NCI-H82 treated with DMSO at 0.1 percent for 48 hours (cell line): ENCODE results near the gene AK5.

Experiments
- DNase-seq: peaks from one replicate; lab custom pipeline; 2025; ENCODE audit not compliant: unreplicated experiment; lab: John Stamatoyannopoulos, UW

Gene AK5

DNA sequence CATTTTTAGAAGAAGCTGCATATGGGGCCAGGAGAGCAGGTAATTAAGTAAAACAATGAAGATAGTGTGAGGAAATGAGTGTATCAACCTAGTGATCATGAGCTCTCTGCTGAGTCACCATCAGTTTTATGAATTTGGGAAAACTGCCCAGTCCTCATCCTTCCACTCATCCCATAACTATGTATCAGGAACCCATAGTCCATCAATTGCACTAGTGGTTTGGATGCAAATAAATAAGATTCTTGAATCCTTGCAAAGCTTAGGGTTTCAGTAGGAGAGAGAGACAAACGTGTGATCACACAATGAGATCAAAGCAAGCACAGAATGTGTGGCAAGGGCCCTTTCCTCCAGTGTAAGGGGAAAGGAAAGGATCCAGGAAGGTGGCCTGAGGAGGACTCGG is 255.0 kb downstream of the AK5 start:
- DNase-seq = no peak

DNA sequence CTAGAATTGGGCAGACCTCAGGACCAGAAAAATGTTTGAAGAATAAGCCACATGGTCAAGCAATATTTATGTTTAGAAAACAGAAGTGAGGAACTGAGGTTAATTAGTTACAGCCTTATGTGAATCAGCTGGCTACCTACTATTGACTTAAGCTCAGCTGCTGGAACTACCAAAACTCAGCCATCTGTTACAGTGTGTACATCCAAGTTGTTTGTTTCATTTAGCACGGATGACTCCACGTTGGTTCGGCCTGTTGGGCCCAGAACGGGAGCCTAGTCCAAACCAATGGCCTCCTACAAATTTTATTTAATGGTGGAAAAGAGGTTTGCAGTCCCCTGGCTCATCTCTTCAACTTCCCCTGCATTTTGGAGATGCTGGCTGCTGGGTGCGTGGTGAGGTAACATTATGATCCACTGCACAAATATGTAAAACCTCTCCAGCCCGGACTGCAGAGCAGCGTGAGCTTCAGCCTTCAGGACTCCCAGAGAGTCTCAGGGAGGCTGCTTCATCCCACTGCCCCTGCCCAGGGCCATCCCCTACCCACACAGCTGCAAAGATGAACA is 257.2 kb downstream of the AK5 start:
- peak; percentile 52 for DNase-seq

DNA sequence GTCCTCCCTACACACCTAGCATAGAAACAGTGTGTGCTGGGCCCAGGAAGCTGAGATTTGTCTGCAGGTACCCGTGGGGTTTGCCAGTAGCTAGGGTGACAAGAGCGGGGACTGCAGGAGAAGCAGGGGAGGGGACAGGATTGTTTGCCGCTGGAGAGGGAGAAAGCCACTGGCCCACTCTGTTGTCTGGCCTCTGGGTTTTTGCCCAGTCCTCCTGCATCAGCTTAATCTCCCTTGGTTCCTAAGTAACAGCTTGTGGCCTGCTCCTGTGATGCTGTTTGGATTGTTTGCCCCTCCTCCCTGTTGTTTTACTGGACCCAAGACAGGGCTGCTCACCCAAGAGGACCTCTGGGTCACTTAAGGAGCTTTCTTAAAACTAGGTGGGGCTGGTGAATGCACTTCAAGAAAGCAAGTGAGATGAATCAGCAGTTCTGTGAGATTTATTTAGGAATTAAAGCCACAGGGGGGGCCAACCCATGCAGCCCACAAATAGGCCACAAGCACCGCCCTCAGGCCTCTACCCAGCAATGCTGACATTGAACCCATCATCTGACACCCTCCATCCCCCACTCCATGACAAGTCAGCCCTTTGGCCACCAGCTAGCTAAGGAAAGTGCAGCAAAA is 257.8 kb downstream of the AK5 start:
- DNase-seq = peak; percentile 94

DNA sequence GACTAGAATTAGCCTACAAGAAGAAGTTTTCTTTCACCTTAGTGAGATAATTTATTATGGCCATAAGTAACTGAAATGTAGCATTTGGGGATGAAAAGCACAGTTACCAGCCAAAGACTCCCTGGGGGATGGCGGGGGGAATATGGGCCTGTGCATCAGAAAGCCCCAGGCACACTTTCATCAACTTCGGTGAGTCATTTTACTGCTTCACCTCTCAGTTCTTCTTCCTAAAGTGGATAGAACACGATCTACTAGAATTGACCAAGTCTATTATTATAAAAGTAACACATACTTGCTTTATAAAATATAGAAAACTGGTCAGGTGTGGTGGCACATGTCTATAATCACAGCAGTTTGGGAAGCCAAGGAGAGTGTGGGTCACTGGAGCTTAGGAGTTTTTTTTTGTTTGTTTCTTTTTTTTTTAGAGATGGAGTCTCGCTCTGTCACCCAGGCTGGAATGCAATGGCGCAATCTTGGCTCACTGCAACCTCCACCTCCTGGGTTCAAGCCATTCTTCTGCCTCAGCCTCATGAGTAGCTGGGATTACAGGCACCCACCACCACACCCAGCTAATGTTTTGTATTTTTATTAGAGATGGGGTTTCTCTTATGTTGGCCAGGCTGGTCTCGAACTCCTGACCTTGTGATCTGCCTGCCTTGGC is 258.8 kb downstream of the AK5 start:
- DNase-seq = no peak

DNA sequence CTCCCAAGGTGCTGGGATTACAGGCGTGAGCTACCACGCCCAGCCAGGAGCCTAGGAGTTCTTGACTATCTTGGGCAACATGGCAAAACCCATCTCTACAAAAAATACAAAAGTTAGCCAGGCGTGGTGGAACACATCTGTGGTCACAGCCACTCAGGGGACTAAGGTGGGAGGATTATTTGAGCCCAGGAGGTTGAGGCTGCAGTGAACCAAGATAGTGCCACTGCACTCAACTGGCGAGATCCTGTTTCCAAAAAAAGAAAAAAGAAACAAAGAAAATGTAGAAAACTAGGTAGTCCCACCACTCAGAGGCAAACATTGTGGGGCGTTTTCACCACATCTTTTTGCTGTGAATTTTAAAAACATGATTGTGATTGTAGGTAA is 259.3 kb downstream of the AK5 start:
- DNase-seq = no peak

DNA sequence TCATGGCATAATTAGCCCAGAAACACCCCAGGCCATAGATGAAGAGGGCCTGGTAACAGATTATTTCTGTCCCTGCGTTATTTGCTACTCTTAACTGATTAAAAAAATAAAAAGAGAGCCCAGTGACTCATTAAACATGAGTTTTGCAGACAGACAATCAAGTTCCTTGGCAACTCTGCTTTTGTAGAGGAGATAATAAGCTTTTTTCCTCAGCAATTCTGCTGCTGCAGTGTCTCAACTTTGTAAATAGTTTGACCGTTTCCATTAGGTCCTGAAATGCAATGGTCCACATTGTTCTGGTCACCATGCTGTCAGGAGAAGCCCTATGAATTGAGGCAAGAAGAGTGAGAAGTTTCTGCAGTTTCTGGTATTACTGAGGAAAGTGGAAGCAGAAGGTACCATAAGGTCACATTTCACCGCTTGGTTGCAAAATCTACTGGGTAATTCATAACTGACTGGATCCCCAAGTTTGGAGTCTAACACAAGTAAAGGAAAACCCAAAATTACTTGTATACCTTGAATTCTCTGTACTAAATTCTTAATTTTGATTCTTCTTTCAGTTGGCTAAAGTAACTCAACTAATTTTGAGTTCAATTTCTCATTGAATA is 261.1 kb downstream of the AK5 start:
- no peak for DNase-seq

DNA sequence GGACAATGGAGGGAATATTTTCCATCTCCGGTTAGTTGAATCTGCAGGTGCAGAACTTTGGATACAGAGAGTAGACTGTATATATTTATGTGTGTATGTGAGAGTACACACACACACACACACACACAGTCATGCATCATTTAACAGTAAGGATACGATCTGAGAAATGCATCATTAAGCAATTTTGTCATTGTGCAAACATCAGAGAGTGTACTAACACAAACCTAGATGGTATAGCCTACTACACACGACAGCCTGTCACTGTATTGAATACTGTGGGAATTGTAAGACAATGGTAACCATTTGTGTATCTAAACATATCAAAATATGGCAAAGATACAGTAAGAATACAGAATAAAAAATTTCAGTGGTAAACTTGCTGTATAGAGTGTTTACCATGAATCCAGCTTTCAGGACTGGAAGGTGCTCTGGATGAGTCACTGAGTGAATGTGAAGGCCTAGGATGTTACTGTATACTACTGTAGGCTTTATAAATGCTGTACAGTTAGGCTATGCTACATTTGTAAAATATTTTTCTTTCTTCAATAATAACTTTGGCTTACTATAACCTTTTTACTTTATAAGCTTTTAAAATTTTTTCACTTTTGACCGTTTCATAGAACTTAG is 262.1 kb downstream of the AK5 start:
- no peak for DNase-seq

DNA sequence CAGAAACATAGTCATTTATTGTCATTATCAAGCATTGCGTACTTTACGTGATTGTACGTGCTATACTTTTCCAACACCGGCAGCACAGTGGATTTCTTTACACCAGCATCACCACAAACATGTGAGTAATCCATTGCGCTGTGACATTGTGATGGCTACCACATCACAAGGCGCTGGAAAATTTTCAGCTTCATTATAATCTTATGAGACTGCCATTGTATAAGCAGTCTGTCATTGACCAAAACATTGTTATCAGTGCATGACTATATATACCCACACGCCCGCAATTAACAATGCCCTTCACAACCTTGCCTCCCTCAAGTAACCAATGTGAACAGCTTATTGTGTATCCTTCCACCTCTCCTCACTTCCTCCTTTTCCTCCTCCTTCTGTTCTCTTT is 263.0 kb downstream of the AK5 start:
- no peak for DNase-seq

DNA sequence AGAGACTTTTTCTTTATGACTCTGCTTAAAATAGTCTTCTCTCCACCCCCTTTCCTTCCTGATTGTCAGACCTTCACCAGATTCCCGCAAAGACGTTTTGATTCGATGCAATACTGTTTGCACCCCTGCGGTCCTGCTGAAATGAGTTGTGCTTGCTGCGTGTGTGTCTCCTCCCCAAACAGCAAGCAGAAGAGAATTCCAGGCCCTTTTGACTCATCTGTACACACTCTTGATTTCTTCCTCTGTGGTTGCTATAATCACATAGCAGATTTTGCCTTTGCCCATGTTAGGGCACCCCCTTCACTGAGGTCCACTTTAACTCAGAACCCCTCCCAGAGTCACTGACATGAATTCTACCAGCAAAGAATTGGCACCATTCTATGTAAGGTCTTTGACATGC is 264.2 kb downstream of the AK5 start:
- DNase-seq = no peak

DNA sequence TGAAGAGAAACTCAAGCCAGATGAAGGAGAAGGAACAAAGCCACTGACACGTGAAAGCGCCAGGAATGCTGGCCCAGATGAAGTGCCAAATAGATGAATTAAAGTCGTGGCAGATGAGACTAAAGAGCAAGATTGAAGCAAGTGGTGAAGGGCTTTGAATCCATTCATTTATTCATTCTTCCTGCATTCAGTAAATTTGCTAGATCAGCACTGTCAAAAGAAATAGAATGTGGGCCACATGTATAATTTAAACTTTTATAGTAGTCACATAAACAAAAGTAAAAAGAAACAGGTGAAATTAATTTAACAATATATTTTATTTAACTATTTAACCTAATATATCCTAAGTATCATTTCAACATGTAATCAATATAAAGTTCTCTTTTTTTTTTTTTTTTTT is 265.1 kb downstream of the AK5 start:
- DNase-seq = no peak

DNA sequence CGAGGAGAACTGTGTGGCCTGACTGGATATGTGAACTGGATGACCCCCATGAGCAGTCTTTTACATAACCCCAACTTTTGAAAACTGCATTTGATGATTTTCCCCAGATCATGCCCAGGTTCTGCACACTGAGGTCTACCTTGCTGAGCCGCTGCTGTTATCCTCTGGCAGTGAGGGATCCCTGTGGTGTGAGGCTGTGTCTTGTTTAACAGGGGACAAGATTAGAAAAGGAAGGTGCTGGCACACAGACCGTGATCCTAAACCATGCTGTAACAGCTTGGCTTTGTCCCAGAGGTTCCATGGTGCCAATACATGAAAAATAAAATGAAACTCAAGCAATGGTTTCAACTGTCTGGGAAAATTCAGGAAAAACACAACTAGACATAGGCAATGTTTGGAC is 266.5 kb downstream of the AK5 start:
- no peak for DNase-seq

DNA sequence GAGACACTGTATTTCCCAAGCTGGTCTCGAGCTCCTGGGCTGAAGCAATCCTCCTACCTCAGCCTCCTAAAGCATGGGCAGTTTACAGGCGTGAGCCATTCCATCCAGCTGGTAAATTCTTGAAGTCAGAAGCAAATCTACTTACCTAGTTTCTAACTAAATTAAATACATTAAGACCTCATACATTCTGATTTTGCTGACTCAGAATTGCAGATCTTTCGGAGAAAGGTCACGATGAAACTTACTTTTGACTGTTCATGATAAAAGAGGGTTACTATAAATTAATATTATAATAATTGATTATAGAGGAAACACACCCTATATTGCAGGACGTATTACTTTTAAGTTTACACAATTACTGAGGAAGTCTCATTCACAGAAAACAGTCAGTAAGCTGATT is 268.3 kb downstream of the AK5 start:
- DNase-seq = no peak

DNA sequence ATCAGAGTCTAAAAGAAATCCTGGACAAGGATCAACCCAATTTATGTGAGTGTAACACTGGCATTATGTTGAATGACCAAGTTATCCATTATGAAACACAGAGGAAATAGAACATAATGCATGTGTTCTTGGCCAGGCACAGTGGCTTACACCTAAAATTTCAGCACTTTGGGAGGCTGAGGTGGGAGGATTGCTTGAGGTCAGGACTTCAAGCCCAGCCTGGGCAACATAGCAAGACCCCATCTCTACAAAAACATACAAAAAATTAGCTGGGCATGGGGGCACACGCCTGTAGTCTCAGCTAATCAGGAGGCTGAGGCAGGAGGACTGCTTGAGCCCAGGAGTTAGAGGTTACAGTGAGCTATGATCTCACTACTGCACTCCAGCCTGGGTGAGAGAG is 270.8 kb downstream of the AK5 start:
- DNase-seq = no peak

DNA sequence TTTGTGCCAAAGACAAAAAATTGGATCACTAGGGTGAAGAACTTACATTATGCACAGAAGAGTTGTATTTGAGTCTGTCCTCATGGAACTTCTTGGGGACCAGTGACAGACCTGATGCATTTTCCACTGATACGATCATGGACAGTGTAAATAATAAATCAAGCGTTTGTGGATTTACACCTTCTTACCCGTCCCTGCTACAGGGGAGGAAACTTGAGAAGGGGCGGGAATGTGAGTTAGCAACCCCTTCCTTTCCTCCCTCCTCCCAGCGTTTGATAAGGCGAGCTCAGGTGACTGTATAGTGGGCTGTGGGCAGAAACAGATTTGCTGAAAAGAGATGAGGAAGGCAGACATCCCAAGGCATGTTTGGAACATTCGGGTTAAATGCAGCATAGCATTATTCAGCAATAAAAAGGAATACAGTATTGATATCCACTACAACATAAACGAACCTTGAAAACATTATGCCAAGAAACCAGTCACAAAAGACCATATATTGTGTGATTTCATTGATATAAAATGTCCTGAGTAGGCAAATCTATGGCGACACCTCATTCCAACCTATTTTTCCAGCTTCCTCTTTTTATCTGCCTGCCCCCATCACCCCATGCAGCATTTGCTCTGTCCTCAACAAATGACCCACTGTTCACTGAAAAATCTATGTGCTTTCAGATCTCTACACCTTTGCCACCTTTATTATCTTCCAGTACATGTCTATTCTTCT is 271.9 kb downstream of the AK5 start:
- no peak for DNase-seq

DNA sequence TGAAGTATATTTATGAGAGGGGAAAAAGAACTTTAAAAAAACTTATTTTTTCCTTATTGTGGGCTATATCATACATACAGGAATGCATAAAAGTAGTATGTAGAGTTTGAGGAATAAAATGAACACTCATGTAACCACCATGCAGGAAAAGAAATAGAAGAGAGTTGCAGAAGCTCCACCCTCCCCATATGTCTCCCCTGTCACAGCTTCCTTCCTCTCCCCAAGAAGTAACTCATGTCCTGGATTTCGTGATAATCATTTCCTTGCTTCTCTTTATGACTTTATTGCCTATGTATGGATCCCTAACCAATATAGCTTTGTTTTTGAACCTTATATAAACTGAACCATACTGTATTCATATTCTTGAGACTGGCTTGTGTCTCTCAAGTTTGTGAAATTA is 274.2 kb downstream of the AK5 start:
- DNase-seq = no peak

DNA sequence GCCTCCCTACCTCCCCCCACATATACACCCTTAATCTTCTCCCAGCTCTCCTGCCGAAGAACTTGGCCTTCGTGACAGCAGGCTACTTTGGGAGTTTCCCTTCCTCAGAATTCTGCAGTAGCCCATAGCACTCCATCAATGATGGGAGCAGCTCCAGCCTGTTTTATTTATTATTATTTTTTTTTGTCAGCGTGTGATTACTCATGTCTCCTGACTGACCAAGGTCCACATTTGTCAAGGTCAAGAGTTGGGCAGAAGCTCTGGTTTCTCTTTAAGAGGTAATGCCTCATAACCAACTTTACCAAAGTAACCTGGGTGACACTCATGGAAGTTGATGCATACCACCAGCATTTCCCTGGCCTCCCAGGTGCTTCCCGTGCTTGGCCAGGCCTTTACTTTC is 275.2 kb downstream of the AK5 start:
- no peak for DNase-seq

DNA sequence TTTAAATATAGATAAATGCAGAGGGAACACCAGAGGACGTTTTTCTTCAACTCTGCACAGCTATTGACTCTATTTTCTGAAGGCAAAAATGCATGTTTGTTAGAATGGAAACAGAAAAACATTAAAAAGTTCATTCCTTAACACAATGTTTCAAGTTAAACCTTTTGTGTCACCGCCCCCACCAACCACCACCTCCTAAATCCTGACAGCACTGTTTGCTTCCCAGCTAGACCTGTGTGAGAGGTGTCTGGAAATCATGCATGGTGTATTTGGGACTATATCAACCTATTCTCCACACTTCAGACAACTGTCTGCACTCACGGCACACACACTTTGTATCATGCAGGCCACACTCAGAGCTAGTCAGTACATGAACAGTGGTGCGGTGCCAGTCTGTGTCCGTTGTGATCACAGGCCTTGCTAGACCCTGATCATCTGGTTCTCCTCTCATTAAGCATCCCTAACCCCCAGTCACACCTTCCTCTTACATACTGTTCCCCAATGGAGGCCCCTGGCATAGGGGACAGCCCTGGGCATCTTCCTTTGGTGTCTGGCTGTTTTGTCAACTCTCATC is 276.9 kb downstream of the AK5 start:
- no peak for DNase-seq

DNA sequence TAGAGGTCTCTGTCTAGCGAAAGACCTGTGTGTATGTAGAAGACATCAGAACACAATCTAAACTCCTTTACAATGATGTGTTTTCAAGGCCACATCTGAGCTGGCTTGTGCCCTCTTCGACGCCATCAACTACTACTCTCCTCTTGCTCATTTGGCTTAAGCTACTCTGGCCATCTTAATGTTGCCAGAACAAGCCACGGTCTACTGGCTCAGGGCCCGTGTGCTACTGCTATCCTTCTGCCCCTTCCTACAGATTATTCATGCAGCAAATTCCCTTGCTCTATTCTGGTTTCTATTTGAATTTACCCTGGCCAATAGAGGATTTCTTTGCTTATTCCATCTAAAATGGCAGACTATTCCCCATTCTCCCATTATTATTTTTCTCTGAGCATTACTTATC is 278.9 kb downstream of the AK5 start:
- DNase-seq = no peak

DNA sequence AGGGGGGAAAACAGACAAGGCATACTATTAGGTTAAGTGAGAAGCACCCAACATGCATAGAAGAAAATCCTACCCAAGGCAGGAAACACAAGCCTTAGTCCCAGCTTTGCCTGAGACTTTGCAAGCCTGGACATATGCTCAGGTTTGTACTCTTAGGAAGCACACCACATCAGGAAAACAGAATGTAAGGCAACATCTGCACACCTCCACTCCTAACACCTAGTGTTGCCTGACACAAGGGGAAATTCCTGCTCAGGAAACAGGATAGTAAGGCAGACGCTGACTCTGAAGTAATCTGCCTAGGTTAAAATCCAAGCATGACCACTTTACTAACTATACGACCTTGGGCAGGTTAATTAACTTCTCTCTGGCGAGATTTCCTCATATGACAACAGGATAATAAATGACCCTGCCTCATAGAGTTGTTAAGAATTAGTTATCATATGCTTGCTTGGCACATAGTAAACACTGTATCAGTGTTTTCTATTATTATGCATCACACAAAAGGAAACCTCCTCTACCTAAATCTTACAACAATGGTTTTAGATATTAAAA is 280.9 kb downstream of the AK5 start:
- DNase-seq = no peak

DNA sequence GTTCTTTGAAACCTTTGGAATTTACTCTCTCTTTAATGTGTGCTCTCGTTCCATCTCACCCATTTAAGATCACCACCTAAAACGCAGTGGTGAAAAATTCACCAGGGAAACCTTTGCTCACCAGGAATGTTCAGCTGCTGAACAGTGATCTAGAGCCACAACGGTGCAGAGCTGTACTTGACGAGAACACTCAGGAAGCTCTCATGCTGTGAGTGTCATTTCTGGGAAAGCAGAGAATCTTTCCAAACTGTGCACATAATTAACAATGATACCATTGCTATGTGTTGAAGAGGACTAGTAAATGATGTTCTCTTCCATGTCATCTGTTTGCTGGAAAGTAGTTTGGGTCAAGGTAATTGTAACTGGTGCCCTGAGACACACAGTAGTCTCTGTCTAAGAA is 283.5 kb downstream of the AK5 start:
- DNase-seq = no peak

DNA sequence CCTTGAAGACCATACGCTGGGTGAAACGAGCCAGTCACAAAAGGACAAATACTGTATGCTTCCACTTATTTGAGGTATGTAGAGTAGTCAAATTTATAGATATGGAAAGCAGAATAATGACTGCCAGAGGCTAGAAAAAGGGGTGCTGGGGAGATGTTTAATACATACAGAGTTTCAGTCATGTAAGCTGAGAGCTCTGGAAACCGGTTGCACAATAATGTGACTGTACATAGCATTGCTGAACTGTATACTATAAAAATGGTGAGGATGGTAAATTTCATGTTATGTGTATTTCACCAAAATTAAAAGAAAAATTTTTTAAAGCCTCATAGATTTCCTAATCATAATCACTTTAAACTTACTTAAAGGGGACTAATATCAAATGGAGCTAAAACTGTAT is 289.8 kb downstream of the AK5 start:
- DNase-seq = no peak
